ENCODE measurements around the gene LRWD1.
"Not testable (repeated sequence)": the region's sequence is repeated elsewhere in the genome, so short reads cannot be mapped to it uniquely, and the experiment has no call there.

LRWD1 gene

GRCh38 chr7:102454468-102454867 is 10.3 kb upstream of the LRWD1 start:
- no peaks in the 10 kb centered on the region for H3K79me2 ChIP-seq (ENCODE audit: insufficient read depth, low read length)
- no peaks in the 10 kb centered on the region for H4K20me1 ChIP-seq (ENCODE audit: insufficient read depth, low read length)
- H3K9ac ChIP-seq (ENCODE audit: low read depth, low read length) = no peak overlapping the region
- no peak for TF ChIP-seq EZH2 (IDR thresholded peaks at IDR 0.05; ENCODE audit: borderline replicate concordance, low read depth, low read length, severe bottlenecking)
- TF ChIP-seq CTCF (IDR thresholded peaks at IDR 0.05; ENCODE audit: borderline replicate concordance, extremely low read depth, low read length, poor library complexity, severe bottlenecking) = no peak
- H3K27ac ChIP-seq (ENCODE audit: low read length) = no peak overlapping the region
- ATAC-seq (ENCODE audit: insufficient read depth, low read depth) (no peak), DNase-seq (no peak)
- peaks cover 35% of the 10 kb centered on the region for H3K36me3 ChIP-seq (ENCODE audit: insufficient read depth, low read length)
- H3K4me1 ChIP-seq (ENCODE audit: insufficient read depth, low read length) = no peaks in the 10 kb centered on the region
- no peak overlapping the region for H2AFZ ChIP-seq (ENCODE audit: low read depth, low read length)
- H3K4me2 ChIP-seq (ENCODE audit: insufficient read depth, low read length) = no peak overlapping the region
- no peaks in the 10 kb centered on the region for H3K27me3 ChIP-seq (ENCODE audit: insufficient read depth, low read length, poor library complexity)
- H3K9me3 ChIP-seq (ENCODE audit: insufficient read depth, low read length, severe bottlenecking) = no peaks in the 10 kb centered on the region
- no peak overlapping the region for H3K4me3 ChIP-seq (ENCODE audit: low read depth in 1 of 2, low read length in 2 of 2)

- H3K4me1 ChIP-seq (ENCODE audit: insufficient read depth, low read length); H3K4me3 ChIP-seq (ENCODE audit: low read depth in 1 of 2, low read length in 2 of 2); DNase-seq; H3K27ac ChIP-seq (ENCODE audit: low read length); H2AFZ ChIP-seq (ENCODE audit: low read depth, low read length); H3K79me2 ChIP-seq (ENCODE audit: insufficient read depth, low read length); H3K4me2 ChIP-seq (ENCODE audit: insufficient read depth, low read length); H3K9ac ChIP-seq (ENCODE audit: low read depth, low read length); H3K27me3 ChIP-seq (ENCODE audit: insufficient read depth, low read length, poor library complexity); H3K9me3 ChIP-seq (ENCODE audit: insufficient read depth, low read length, severe bottlenecking); H4K20me1 ChIP-seq (ENCODE audit: insufficient read depth, low read length): not testable (repeated sequence)
- ATAC-seq (ENCODE audit: insufficient read depth, low read depth) = 0 out of 3 replicates have a peak, but pooled peaks have one; percentile 6
- peaks cover 37% of the 10 kb centered on the region for H3K36me3 ChIP-seq (ENCODE audit: insufficient read depth, low read length)
Measured at GRCh38 chr7:102454932-102455331, 9.9 kb upstream of the LRWD1 start.

GRCh38 chr7:102455596-102455995 is 9.2 kb upstream of the LRWD1 start:
- no peak overlapping the region for H2AFZ ChIP-seq (ENCODE audit: low read depth, low read length)
- no peak overlapping the region for H3K9ac ChIP-seq (ENCODE audit: low read depth, low read length)
- H3K4me2 ChIP-seq (ENCODE audit: insufficient read depth, low read length) = no peak overlapping the region
- H3K4me3 ChIP-seq (ENCODE audit: low read depth in 1 of 2, low read length in 2 of 2) = no peak overlapping the region
- no peaks in the 10 kb centered on the region for H3K9me3 ChIP-seq (ENCODE audit: insufficient read depth, low read length, severe bottlenecking)
- H4K20me1 ChIP-seq (ENCODE audit: insufficient read depth, low read length) = no peaks in the 10 kb centered on the region
- no peaks in the 10 kb centered on the region for H3K4me1 ChIP-seq (ENCODE audit: insufficient read depth, low read length)
- 0 out of 3 replicates have a peak, but pooled peaks have one; percentile 21 for ATAC-seq (ENCODE audit: insufficient read depth, low read depth)
- DNase-seq = no peak
- no peak overlapping the region for H3K27ac ChIP-seq (ENCODE audit: low read length)
- TF ChIP-seq EZH2 (IDR thresholded peaks at IDR 0.05; ENCODE audit: borderline replicate concordance, low read depth, low read length, severe bottlenecking) (no peak), CTCF (IDR thresholded peaks at IDR 0.05; ENCODE audit: borderline replicate concordance, extremely low read depth, low read length, poor library complexity, severe bottlenecking) (no peak)
- no peaks in the 10 kb centered on the region for H3K27me3 ChIP-seq (ENCODE audit: insufficient read depth, low read length, poor library complexity)
- peaks cover 4% of the 10 kb centered on the region; the same call in 1 of the 2 replicates for H3K79me2 ChIP-seq (ENCODE audit: insufficient read depth, low read length)
- peaks cover 37% of the 10 kb centered on the region for H3K36me3 ChIP-seq (ENCODE audit: insufficient read depth, low read length)

GRCh38 chr7:102456327-102456726 is 8.5 kb upstream of the LRWD1 start:
- Histone ChIP-seq H3K4me2 (ENCODE audit: insufficient read depth, low read length) (no peak overlapping the region), H3K79me2 (ENCODE audit: insufficient read depth, low read length) (peaks cover 4% of the 10 kb centered on the region; the same call in 1 of the 2 replicates), H3K9ac (ENCODE audit: low read depth, low read length) (no peak overlapping the region), H3K4me1 (ENCODE audit: insufficient read depth, low read length) (no peaks in the 10 kb centered on the region), H3K4me3 (ENCODE audit: low read depth in 1 of 2, low read length in 2 of 2) (no peak overlapping the region), H2AFZ (ENCODE audit: low read depth, low read length) (no peak overlapping the region), H4K20me1 (ENCODE audit: insufficient read depth, low read length) (no peaks in the 10 kb centered on the region), H3K9me3 (ENCODE audit: insufficient read depth, low read length, severe bottlenecking) (no peaks in the 10 kb centered on the region), H3K27me3 (ENCODE audit: insufficient read depth, low read length, poor library complexity) (no peaks in the 10 kb centered on the region), H3K27ac (ENCODE audit: low read length) (no peak overlapping the region), H3K36me3 (ENCODE audit: insufficient read depth, low read length) (peaks cover 37% of the 10 kb centered on the region)
- ATAC-seq (ENCODE audit: insufficient read depth, low read depth) (no peak), DNase-seq (no peak)
- TF ChIP-seq CTCF (IDR thresholded peaks at IDR 0.05; ENCODE audit: borderline replicate concordance, extremely low read depth, low read length, poor library complexity, severe bottlenecking) (no peak), EZH2 (IDR thresholded peaks at IDR 0.05; ENCODE audit: borderline replicate concordance, low read depth, low read length, severe bottlenecking) (no peak)
